Measurements from ENCODE around the gene TPST2.

- no peak for TF ChIP-seq POLR2A (IDR thresholded peaks at IDR 0.05)
- no peak for TF ChIP-seq CTCF (IDR thresholded peaks at IDR 0.05)
Measured at GRCh38 chr22:26517429-26517828, 72.5 kb downstream of the TPST2 start.
